Endometrial microvascular endothelial cells (primary cell): ENCODE data around the gene NUP42. TPM values are rescaled to one million over a fixed set of nuclear protein-coding genes. Genes with fewer than 3 reads are reported as not detected.

Experiments used
- total RNA-seq: library from RNA; depleted of rRNA; stranded (reverse); fragments of >200 nt; gene quantifications from one replicate; pipeline ENCODE4 v1.2.3, GENCODE V29; 2015; ENCODE audit errors: inconsistent ontology term

The NUP42 gene
- total RNA-seq, 1 donor from 2014 or later, result 48.2 TPM

Other genes starting within 250 kb of the NUP42 start
- 59.3 TPM for gene HYCC1, start 167.9 kb upstream of the NUP42 start, total RNA-seq
- gene KLHL7, start 76.3 kb upstream of the NUP42 start, total RNA-seq, result 29.5 TPM
- 1.0 TPM for gene GPNMB, start 64.7 kb downstream of the NUP42 start, total RNA-seq
- 77.7 TPM for gene MALSU1, start 117.3 kb downstream of the NUP42 start, total RNA-seq